Adrenal gland (tissue), 5 donors: ENCODE results near the gene BSDC1.

Experiments
- POLR2A ChIP-seq, 2 donors: fragments of 450-650 bp; IDR thresholded peaks; one replicate each; pipeline ENCODE4 v1.6.1; 2017; ENCODE audit warnings: antibody characterized with exemption in 2 of 2, mild to moderate bottlenecking in 2 of 2, moderate library complexity in 1 of 2
- TF ChIP-seq, protein P1 (sequence below), 6 experiments: fragments of 450-650 bp in 4 of 6; fragments of 200-600 bp in 2 of 6; sonication (generic) in 1 of 6; IDR thresholded peaks; 1 replicate in 5 of 6; 2 replicates in 1 of 6; pipeline versions ENCODE4 v1.5.1 to v1.8.0; 2016 to 2021; ENCODE audit warnings: antibody characterized with exemption in 6 of 6, mild to moderate bottlenecking in 2 of 6, moderate library complexity in 1 of 6
- donor health status: DM: no; HTN: no; CAD: no.

DNA sequence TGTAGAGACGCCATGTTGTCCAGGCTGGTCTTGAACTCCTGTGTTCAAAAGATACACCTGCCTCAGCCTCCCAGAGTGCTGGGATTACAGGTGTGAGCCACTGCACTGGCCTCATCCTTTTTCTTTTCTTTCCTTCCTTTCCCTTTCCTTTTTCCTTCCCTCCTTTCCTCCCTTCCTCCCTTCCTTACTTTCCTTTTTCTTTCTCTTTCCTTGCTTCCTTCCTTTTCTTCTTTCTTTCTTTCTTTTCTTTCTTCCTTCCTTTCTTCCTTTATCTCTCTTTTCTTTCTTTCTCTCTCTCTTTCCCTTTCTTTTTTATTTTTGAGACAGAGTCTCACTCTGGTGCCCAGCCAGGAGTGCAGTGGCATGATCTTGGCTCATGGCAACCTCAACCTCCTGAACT lies 37.8 kb downstream of the BSDC1 start:
- TF ChIP-seq, protein P1, sequence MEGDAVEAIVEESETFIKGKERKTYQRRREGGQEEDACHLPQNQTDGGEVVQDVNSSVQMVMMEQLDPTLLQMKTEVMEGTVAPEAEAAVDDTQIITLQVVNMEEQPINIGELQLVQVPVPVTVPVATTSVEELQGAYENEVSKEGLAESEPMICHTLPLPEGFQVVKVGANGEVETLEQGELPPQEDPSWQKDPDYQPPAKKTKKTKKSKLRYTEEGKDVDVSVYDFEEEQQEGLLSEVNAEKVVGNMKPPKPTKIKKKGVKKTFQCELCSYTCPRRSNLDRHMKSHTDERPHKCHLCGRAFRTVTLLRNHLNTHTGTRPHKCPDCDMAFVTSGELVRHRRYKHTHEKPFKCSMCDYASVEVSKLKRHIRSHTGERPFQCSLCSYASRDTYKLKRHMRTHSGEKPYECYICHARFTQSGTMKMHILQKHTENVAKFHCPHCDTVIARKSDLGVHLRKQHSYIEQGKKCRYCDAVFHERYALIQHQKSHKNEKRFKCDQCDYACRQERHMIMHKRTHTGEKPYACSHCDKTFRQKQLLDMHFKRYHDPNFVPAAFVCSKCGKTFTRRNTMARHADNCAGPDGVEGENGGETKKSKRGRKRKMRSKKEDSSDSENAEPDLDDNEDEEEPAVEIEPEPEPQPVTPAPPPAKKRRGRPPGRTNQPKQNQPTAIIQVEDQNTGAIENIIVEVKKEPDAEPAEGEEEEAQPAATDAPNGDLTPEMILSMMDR (IDR thresholded peaks at IDR 0.05): no peak
- TF ChIP-seq POLR2A (IDR thresholded peaks at IDR 0.05): no peak
